Left kidney (tissue), 2 donors: ENCODE results near the gene ZNF804B. TPM values are rescaled to one million over a fixed set of nuclear protein-coding genes. Genes with fewer than 3 reads are reported as not detected.
A peak's percentile ranks its signal among the peaks of the same experiment; 100 is the strongest.

Source experiments
- DNase-seq: peaks from one replicate; pipeline ENCODE4 v3.0.0-alpha.2; 2013
- polyA plus RNA-seq: library from polyadenylated mRNA; unstranded; fragments of 120-200 nt; gene quantifications from one replicate; pipeline ENCODE4 v1.2.1, GENCODE V29; 2013; ENCODE audit not compliant: insufficient read length

Gene ZNF804B
- polyA plus RNA-seq, 1 donor = 0.42 TPM

DNA sequence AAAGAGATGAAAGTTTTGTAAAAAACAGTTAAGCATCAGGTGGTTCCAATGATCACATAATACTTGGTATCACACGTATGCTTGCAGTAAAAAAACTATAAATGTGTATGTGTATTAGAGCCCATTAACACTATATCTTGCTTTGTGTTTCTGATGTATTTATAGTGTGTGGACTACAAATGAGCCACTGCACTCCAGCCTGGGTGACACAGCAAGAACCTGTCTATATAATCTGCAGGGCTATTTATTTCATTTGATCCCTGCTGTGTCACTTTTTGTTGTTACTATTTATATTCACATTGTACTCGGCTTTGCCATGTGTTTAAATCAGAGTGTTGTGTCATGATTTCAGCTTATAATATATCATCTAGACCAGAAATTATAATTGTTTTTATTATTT lies 523.8 kb downstream of the ZNF804B start:
- no peak for DNase-seq

DNA sequence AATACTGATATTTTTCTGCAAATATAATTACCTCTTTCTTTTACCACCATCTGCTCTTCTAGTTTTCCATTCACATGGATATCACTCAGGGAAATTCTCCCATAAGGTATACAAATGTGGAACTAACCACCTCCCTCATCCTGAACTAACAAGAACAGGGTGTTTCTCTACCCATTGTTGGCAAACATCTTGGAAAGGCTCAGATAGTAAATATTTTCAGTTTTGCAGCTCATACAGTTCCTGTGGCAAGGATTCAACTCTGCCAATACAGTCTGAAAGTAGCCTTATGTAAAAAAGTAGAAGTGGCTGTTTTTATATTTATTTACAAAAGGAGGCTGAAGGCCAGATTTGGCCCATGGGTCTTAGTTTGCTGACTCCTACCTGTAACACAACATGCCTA lies 549.0 kb downstream of the ZNF804B start:
- DNase-seq = no peak

DNA sequence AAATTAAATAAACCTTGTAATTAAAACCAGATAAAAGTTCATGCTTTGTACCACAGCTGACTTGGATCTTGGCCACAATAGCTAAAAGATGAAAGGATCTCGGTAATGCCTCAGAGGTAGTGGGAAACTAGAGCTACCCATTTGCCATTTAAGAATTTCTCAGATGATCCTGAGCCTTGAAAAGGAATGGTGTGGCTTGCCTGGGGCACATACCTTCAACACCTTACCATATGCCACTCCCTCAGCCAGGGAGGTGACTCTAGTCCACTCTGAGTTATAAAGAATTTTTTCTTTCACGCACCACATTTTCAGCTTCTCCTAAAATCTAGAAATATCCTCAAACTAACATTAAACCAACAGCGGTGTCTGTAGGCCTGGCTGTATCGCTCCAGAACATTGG lies 552.4 kb downstream of the ZNF804B start:
- no peak for DNase-seq

DNA sequence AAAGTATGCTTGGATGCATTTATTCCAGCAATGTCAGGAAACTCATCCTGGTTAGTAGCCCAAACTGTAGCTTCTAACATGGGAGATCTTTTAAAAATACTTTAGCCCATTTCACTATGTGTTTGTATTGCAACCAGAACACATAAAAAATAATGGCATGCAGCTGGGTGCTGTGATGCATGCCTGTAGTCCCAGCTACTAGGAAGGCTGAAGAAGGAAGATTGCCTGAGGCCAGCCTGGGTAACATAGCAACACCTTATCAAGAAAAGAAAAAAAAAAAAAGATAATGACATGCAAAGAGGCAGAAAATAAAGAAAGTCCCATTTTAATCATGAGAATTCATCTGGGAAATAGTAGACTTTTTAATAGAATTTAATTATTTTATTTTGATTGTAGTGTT lies 553.1 kb downstream of the ZNF804B start:
- peak; percentile 39 for DNase-seq

DNA sequence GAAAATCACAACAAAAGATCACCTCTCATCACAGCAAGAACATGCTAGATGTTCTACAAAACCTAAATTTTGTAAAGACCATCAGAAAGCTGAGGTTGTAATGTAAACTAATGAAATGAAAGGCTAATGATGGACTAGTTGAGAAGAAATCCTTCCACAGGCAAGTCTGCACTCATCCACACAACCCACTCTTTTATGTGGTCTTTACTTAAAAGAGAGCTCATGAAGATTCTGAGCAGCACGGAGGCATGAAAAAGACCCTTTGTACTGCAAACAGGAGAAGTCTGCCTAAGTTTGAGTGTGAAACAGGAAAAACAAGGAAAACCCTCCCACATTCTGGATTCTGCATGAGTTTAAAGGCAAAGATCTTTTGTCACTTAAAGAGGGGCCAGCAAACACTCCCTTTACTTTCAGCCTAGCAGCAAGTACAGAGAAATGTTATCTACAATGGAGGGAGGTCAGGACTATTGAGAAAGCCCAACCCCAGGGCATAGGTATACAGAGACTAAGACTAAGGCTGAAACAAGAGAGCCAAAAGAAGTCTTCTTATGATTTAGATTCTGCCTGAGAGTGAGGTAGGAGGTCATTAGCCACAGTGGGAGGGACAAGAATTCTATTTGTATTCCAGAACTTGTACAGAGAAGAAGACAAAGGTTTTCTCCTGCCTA lies 557.2 kb downstream of the ZNF804B start:
- no peak for DNase-seq

DNA sequence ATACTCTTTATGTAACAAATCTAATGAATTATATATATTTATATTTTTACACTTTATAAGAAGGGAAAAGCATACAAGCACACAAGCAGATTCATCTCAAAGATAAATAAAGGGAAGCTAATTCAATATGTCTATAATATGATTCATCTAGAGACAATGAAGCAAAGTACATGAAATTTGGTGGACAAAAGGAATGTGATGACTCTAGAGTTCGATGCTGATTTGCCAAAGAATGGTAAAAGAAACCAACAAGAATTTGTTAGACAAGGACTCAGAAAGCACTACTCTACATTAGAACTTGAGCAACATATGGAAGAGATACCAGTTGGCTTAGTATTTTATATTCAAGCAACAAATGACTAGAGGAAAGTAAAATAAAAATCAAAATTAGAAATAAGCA lies 572.5 kb downstream of the ZNF804B start:
- no peak for DNase-seq

DNA sequence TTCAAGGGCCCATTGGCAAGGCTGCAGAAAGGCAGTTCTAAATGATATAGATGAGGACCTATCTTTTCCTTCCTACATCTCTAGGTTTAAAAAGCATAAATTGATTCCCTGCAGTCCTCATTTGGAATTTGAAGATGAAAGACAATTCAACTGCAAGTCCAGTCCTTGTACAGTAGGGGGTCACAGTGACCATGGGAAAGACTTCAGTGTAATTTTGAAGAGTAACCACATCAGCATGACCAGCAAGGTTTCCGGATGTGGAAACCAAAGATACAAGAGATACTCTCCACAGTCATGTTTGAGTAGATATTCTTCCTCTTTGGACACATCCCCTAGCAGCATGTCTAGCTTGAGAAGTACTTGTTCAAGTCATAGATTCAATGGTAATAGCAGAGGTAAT lies 575.3 kb downstream of the ZNF804B start:
- DNase-seq = no peak

DNA sequence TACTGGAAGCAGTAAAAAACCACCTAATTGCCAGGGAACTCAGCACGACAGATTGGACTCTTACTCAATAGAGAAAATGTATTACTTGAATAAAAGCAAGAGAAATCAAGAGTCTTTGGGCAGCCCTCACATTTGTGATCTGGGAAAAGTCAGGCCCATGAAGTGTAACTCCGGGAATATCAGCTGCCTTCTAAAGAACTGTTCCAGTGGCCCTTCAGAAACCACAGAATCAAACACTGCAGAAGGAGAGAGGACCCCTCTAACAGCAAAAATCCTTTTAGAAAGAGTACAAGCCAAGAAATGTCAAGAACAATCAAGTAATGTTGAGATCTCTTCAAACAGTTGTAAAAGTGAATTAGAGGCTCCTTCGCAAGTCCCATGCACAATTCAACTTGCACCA lies 576.0 kb downstream of the ZNF804B start:
- no peak for DNase-seq

DNA sequence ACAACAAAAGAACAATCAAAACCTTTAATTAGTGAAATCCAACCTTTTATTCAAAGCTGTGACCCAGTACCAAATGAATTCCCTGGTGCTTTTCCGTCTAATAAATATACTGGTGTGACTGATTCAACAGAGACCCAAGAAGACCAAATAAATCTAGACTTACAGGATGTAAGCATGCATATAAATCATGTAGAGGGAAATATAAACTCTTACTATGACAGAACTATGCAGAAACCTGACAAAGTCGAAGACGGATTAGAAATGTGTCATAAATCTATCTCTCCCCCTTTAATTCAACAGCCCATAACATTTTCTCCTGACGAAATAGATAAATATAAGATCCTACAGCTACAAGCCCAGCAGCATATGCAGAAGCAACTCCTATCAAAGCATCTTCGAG lies 576.6 kb downstream of the ZNF804B start:
- no peak for DNase-seq

DNA sequence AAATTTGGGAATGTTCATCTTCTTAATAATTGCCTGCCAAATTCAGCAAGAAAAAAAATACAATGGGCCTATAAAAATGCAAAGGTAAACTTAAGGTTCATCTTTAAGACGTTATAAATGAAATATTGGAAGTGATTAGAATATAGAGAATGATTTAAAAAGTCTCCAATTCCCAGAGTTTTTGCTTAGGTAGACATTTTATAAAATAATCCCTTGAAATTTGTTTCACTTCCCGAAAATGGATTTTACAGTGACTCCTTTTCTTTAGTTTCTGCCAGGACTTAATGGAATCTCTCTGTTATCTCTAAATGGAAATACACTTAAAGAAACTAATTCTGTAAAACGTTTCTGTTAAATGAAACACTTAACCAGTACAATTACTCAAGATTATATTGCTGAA lies 580.2 kb downstream of the ZNF804B start:
- no peak for DNase-seq

DNA sequence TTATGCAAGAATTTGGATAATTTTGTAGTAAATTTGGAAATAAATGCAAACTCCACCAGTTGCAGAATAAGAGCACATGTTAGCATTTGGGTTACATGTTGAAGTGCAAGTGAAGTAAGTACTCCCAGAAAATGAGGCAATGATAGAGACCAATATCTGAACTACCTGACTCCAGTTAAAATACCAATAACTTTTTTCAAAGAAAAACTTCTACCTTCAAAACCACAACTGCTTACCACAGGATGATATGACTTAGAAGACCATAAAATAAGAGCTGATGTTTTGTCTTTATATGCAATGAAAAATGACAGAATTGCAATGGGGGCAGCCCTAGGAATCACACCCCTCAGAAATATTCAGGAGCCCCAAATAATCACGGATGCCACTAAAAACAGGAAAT lies 597.6 kb downstream of the ZNF804B start:
- no peak for DNase-seq

DNA sequence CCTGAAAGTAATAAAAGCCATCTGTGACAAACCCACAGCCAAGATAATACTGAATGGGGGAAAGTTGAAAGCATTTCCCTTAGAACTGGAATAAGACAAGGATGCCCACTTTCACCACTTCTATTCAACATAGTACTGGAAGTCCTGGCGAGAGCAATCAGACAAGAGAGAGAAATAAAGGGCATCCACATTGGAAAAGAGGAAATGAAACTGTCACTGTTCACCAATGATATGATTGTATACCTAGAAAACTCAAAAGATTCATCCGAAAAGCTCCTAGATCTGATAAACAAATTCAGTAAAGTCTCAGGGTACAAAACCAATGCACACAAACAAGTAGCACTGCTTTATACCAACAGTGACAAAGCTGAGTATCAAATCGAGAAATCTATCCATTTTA lies 617.7 kb downstream of the ZNF804B start:
- no peak for DNase-seq

DNA sequence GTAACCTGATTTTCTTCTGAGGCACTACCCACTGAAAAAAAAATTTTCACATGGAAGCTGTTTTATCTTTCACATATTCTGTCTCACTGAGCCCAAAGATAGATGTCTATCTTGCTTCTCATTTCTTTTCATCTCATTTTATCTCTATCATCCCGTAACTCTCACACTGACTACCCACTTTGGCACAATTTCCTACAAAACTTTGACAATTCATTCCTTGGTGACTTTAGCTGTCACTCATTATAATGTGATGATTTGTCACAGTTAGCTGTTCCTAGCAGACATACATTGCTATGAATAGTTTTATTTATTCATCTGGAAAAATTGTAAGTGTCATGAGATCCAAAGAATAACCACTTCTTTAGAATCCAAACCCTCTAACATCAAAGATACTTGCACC lies 625.9 kb downstream of the ZNF804B start:
- DNase-seq = no peak

Other genes starting within 250 kb of the ZNF804B start
- gene TEX47, start 36.0 kb downstream of the ZNF804B start, polyA plus RNA-seq = not detected